CD4-positive, alpha-beta T cell treated with Interleukin-17A for 4 hours (primary cell): ENCODE data around the gene ANO2.
"Not testable (repeated sequence)": the region's sequence is repeated elsewhere in the genome, so short reads cannot be mapped to it uniquely, and the experiment has no call there.

ENCODE experiments used
- DNase-seq: peaks from one replicate; pipeline ENCODE4 v3.0.0-alpha.2; 2020; ENCODE audit warnings: mixed read lengths

Gene ANO2

DNA sequence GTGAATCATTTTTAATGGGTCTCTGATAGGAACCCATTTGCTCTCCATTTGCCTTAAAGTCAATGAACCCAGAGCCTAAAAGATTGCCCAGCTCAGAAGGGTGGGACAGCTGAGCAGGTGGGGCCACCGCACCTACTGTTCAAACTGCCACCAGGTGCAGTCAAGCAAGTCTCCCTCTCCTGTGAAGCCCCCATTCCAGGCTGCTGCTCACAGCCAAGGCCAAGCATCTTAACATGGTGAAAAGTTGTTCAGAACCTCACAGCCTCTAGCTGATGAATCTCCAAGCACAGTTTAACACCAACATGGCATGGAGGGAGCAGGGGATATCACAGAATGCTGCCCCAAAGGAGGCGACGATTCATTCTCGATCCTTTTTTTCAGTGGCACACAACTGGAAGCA, 29.5 kb downstream of the ANO2 start:
- no peak for DNase-seq

DNA sequence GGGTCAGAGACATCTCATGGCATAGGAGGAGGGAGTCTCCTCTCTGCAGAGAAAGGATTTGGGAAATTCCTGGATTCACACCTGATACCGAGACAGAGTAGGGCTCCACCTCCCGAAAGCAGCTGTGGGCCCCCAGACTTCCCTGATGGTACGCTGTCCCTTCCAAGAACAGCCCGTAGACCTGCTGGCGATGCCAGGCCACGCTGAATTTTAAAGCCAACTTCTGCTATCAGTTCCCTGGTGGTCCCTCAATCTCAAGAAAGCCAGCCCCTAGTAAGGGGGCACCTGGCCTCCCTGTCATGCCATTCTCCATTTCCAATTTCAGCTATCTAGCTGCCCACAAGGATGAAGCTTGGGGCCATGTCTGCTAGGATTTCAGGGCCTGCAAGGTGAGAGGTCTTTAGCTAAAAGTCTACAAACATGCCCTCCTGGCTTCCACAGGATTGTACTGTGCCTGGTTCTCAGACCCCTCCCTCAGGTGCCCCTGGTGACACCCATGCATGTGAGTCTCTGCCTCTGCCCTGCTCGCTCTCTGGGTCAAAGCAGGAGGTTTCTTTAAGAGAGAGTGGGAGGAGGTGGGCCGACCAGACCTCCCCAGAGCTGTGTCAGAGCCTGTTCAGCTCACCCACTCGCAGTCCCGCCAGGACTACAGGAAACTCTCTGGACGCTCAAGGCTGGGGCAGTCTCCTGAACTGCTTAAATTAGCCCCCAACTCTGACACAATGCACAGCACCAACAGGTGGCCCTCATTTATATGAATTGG, 30.5 kb downstream of the ANO2 start:
- DNase-seq: no peak

DNA sequence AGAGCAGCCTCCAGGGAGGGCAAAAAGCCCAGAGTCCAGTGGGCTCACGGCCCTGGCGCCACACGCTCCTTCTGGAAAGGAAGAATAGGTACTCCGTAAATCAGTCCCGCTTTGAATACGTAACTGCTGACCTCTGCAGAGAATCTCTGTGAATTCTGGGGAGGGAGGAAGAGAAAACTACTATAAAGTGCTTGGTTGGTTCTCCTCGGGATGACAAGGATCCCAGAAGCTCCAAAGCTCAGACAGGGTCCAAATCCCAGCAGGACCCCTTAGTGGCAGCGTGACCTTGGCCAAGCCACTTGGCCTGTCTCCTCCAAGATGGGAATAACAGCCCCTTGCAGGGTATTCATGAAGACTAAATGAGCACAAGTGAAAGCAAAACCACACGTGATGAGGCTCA, 31.7 kb downstream of the ANO2 start:
- no peak for DNase-seq

DNA sequence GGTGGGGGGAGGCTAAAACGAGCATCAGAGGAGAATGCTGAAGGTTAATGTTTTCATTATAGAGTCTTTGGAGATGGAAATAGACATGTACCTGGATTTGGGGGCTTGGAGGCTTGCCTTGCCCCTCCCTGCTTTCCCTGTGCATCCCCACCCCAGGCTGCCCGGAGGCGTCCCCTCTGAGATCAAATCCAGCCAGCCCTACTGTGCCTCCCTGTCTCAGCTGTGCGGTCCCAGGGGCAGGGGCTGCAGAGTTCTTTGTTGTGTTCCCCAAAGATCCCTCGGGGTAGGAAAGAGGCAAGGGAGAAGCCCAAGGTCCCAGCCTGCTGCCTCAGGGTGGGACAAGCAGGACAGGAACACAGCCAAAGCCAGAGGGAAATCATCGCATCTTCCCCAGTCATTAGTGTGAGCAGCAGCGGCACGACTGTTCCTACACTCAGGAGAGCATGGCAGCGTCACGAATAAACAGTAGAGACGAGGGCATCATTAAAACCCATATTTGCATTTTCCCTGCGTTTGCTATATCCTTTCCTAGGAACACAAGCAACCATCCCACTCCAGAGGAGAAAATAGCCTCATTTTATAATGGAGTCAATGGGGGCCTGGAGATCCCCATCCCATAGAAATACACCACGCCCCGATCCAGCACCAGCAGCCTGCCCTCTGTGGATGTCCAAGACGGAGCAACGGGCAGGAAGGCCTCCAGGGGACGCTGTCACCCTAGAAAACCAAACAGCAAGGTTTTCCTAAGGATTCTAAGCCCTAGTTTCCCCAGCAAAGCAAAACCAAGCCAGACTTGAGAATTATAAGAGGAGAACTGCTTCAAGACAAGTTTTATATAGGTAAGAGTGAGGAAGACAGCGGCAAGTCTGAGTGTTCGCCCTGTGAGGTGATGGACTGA, 32.4 kb downstream of the ANO2 start:
- DNase-seq: no peak

DNA sequence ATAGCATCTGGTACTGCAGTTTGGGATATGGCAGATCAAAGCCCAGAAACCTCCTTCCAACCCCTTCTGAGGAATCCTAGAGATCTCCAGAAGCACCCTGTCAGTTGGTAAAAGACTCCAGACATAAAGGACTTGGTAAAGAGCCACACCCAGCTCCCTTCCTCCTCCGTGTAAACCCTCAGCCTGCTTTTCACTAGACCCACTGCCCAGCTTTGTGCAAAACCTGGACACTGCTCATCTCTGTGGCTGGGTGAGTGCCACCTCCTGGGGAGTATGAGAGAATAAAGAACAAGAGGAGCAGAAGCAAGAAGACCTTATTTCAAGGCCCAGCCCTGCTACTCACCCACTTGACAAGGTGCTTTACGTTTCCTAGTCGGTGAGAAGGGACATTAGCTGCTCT, 33.0 kb downstream of the ANO2 start:
- DNase-seq: no peak

DNA sequence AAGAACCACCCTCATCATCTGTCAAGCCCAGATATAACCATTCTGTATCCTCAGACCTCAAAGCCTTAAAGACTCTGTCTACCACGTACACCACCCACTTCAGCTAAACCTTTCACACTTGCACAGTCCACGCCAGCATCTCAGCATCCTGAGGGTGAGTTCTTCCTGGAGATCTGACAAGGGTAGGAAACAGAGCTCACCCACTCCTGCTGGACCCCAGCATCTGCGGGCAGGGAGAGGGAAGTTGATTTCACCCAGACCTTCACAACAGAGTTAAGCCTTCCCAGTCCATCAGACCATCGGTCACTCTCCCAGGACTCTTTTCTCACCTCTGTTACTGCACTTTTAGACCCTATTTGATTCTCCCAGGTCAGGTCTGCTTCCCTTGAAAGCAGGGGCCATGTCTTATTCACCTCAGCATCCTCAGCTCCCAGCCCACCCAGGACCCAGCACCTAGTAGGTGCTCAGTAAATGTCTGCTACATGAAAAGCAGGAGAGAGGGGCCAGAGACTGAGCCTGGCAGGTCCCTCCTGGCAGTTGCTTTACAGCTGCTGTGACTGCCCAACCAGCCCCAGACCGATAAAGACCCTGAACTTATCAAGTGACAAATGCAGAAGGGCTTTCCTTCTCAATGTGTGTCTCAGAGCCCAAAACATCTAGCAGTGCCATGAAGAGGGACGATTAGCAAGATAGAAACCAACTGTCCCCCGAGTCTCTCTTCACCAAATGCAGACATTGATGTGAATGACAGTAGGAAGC, 34.1 kb downstream of the ANO2 start:
- DNase-seq: no peak

DNA sequence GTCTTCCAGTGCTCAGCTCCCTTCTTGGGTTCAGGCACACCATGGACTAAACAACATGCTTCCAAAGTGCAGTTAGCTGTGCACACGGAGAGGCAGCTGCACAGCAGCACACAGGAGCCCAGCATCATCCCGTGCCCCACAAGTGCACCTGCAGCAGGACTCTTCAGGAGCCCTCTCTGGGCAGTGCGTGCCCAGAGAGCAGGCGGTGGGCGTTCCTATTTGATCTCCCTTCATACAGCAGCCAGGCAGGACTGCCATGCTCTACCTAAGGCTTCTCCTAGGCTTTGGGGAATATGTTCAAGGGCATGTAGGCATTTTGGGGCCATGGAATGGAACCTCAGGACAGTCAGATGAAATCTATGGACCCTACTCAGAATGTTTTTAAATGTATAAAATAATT, 35.5 kb downstream of the ANO2 start:
- DNase-seq: no peak

DNA sequence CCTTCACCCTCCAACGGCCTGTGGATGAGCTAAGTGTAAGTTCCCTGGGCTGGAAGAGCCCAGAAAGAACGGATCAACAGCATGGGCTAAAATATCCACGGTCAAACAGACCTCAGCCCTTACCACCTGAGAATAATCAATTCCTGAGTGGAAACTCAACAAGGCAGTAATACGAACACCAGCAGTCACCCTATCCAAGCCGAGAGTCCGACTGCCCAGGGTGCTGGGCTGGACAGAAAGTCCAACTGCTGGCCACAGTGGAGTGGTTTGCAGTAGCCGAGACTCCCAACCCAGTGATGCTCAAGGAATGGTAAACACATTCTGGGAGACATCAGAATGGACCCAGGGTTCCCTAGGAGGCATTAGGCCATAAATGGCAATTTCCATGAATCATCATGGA, 36.8 kb downstream of the ANO2 start:
- no peak for DNase-seq

DNA sequence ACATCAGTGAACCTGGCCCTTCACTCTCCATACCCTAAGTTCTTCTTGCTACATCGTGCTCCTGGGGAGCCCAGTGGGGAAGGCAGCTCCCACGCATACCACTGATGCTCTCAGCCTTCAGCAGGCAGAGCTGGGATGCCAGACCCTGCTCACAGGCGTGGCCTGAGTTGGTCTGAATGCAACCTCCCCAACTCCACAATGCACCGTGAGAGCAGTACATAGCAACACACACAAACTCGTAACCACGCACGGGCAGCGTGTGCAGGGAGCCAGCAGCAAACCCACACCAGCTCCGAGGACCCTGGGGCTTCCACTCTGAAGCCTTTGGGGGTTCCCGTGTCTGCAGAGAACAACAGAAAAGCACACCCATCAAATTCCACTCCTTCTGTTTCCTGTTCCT, 37.3 kb downstream of the ANO2 start:
- DNase-seq: no peak

DNA sequence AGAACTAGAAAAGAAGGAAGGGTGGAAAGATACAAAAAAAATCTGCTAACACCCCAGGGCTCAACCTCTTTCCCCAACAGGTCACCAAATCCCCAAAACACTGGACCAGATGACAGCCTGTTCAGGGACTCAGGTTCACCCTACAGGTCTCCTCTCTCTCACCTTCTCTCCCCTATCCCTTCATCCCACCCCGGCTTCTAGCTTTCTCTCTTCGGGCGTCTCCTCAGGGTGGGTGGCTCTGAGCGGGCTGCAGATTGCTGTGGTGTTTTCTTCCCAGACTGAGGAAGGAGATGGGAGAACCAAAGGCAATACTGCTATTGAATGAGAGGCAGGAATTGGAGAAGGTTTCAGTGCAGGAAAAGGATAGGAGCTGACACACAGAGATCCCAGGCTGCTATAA, 39.3 kb downstream of the ANO2 start:
- DNase-seq: no peak

DNA sequence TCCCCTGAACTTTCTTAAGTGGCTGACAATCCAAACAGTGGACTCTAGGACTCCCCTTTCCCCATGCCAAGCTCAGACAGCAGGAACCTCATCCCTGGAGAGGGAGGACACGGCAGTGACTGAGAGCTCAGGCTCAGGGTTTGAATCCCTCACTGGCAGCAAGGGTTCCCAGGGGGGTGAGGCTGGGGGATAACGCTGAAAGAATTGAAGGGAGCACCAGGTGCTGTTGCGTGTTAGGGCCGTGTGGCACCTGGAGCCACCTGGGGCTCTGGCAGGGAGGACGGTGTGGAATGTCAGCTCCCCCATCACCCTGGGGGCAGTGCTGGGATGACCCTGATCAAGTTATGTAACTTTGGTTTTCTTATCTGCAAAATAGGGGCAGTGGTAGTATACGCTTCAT, 40.1 kb downstream of the ANO2 start:
- DNase-seq: no peak

DNA sequence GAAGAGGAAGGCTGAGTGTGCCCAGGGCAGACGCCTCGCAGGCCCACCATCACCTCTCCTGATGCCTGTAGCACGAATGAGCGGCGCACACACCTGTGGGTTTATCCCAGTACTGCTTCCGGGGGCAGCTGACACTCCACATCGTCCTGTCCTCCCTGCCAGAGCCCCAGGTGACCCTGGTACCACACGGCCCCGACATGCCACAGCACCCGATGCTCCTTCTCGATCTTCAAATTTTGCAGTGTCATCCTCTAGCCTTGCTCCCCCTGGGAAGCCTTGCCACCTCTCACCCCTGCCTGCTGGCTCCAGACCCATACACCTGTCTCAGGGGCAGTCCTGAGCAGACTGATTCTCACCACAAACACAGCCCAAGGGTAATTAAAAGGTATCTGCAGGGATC, 40.6 kb downstream of the ANO2 start:
- DNase-seq: no peak

DNA sequence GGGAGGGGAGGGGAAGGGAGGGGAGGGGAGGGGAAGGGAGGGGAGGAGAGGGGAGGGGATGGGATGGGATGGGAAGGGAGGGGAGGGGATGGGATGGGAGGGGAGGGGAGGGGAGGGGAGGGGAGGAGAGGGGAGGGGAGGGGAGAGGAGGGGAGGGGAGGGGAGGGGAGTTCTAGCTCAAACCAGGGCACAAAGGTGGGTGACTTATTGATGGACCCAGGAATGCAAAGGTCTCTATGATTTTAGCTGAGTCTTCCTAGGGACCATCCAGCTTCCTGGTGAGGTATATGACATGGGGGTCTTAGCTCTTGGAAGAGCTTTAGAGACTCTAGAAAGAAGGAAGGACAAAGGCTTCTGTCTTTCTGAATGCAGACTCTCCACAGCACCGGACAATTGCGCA, 42.3 kb downstream of the ANO2 start:
- no peak for DNase-seq

DNA sequence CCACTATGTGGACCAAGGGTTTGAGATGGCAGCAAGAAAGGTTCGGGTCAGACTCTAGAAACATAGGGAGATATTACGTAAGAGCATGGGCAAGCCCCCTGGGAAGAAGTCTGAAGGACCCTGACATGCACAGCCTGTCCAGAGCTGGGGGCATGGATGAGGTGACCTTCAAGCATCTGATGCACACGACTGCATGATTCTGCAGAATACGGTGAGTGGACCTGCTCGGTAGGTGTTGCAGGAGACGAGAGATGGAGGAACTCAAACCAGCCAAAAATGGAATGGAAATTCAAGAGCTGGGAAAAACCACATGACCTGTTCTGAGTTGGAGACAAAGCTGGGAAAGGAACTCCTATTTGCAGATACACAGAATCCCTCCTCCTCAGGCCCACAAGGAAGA, 43.6 kb downstream of the ANO2 start:
- no peak for DNase-seq

DNA sequence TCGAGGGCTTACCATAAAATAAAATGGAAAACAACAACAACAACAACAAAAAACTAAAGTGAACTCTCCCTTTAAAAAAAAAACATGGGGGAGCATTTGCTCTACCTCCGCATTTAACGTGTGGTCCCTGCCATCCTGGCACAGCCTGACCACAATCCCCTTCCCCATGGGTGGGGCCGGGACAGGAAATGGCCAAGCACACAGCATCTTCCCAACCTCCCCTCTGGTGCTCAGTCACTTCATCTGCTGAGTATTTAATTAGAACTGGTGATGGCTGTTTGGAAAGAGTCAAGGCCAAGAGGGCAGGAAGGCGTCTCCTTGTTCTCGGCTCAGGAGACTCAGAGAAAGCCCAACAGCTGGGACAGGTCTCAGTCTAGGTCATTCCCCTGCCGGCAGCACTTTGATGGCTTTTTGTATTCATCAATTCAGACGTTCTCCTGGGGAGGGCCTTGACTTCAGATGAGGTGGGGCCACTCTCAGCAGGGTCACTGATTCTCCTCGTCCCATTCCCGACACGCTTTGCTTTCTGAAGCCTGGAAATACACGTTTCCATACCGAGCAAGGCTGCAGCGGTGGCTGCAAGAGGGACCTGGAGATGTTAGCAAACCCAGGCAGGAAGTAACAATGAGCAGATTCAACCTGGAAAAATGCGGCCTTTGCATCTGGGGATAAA, 44.4 kb downstream of the ANO2 start:
- DNase-seq: no peak

DNA sequence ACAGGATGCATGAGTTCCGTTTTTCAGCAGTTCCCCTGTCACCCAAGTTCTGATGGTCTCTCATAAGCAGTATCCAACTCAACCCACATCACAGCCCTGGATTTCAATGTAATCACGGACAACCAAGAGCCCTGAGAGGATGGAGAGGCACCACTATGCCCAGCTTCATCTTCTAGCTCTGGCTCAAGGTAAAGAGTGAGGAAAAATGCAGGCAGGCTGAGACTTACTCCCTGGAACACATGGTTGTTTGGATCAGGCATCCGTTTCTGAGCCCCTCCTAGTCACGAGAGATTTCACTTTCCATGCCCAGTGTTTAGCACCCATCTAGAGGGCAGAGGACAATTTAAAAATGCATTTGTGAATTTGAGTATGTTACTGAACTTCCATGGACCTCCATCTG, 45.0 kb downstream of the ANO2 start:
- no peak for DNase-seq

DNA sequence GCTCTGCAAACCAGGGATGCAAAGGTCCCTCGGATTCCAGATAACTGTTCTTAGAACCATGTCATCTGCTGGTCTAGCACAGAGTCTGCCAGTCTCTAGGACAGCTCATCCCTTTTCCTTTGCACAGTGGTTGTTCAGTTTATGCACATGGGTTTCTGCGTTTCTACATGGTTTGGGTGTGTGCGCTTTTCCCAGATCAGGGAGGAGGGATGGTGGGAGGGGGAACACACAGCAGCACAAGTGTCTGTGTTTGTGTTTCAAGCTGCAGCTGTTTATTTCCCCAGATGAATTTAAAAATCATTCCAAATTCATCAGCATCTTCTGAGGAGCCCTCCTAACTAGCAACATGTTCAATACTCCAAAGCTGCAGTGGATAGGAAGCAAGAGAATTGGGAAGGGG, 45.4 kb downstream of the ANO2 start:
- DNase-seq: no peak

DNA sequence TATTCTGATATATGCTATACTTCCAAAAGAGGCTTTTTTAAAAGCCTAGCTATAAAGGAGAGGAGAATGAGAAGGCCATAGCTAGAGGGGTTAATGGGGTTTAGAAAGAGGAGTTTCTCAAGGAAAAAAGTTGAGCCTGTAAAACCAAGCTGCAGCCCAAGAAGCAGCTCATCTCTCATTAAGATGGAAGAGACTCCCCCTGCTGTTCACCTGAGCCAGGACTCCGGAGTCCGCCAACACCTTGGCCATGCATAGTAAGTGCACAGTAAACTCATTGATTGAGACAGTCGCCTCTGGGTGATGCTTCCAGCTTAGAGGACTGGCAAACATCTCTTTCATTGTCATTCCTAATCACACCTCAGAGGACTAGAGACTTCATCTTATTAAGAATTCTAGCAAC, 46.2 kb downstream of the ANO2 start:
- no peak for DNase-seq

DNA sequence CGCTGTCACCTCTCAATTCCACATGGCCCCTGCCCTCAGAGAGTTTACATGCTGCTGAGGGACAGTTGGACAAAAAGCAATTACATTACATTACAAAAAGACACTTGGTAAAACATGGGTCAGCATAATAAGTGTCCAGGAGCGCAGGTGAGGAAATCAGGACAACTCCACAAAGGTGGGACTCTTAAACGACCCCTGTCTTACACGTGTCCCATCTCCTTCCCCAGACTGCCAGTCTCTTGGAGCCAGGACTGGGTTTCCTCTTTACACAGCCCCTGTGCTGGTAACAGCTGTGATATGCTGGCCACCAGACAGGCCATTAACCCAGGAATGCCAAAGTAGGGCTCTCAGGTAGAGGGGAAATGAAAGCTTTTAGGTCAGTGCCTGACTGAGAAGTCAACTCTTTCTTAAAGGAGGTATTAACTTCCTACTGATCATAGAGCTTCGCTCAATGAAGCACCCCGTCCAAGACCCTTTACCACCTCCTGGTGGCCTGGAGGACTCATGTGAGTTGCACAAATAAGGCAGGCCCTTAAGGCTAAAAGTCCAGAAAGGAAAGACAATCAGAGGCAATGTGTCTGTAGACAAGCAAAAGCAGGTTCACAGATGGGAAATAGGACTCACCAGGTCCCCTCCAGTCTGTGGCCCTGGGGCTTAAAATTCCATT, 55.5 kb downstream of the ANO2 start:
- DNase-seq: no peak

DNA sequence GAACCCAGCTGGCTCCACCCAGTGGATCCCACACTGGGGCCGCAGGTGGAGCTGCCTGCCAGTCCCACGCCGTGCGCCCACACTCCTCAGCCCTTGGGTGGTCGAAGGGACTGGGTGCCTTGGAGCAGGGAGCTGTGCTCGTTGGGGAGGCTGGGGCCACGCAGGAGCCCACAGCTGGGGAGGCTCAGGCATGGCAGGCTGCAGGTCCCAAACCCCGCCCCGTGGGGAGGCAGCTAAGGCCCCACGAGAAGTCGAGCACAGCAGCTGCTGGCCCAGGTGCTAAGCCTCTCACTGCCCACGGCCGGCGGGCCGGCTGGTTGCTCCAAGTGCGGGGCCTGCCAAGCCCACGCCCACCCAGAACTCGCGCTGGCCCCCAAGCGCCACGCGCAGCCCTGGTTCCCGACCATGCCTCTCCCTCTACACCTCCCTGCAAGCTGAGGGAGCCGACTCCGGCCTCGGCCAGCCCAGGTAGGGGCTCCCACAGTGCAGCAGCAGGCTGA, 56.2 kb downstream of the ANO2 start:
- DNase-seq: no peak

DNA sequence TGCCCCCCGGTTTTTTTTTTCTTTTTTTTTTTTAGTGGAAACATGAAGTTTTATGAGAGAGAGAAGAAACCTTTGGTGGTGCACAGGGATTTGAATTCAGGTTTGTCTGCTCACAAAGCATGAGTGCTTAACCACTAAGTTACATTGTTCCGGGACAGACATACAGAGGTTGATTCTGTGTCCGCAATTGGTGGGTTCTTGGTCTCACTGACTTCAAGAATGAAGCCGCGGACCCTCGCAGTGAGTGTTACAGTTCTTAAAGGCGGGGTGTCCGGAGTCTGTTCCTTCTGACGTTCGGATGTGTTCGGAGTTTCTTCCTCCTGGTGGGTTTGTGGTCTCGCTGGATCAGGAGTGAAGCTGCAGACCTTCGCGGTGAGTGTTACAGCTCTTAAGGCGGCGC, 57.2 kb downstream of the ANO2 start:
- not testable (repeated sequence) for DNase-seq

DNA sequence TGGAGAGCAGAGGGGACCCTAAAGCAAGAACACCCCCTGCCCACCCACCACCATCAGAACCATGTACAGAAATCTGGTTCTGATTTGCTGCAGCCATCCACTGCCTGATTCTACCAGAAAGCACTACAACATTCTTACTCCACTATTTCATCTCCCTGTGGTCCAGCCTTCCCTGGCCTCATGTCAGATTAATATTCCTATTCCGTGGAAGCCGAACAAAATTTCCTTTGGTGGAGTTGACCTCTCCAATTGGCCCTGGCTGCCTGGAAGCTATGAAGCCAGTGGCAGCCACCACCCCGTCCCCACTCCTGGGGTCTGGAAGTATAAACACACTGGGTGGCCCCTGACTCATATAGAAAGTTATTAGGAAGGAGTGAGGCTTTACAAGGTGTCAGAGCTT, 60.2 kb downstream of the ANO2 start:
- DNase-seq: no peak
